CD4-positive, alpha-beta T cell treated with Interleukin-15 for 4 hours (primary cell): Measurements from ENCODE around the gene PODXL2.
"Not testable (repeated sequence)": the region's sequence is repeated elsewhere in the genome, so short reads cannot be mapped to it uniquely, and the experiment has no call there.

Experiments
- DNase-seq: peaks from one replicate; pipeline ENCODE4 v3.0.0-alpha.2; 2020; ENCODE audit warnings: low spot score

Gene PODXL2

DNA sequence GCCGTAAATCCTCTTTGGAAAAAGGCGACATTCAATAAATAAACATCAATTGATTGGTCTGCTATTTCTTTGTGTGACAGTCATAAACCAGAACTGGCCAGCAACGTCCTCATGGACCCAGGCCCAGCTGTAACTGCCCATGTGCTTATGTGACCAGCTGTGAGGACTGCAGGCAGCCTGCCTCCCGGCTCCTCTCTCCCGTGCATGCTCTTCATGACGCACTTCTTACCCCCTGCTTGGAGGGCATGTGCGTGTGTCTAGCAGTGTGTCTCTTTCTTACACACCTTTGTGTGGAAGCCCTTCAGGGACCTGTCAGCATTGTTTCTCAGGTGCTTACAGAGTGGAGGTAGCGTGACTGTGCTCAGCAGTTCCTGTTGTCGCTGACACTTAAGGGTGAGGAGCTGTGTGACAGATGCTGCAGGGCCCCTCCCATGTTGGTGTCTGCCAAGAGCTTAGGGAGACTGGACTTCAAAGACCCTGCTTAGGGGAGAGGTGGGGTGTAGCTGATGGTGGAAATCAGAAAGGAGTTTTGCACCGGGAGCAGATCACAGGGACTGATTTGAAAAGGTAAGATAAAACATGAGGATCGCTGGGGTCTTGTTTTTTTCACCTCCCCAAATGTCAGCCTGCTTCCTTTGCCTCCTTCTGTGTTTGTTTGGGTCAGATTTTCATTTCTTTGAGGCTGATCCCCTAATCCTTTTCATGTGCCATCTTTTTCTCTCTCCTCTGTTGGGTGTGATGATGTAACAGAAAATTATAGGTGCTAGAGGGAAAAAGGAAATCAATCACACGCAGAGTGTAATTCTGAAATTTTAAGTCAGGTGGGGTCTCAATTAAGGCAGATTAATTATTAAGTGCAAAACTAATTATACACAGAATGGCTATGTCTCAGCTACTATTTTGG is 2.1 kb downstream of the PODXL2 start:
- DNase-seq = no peak

DNA sequence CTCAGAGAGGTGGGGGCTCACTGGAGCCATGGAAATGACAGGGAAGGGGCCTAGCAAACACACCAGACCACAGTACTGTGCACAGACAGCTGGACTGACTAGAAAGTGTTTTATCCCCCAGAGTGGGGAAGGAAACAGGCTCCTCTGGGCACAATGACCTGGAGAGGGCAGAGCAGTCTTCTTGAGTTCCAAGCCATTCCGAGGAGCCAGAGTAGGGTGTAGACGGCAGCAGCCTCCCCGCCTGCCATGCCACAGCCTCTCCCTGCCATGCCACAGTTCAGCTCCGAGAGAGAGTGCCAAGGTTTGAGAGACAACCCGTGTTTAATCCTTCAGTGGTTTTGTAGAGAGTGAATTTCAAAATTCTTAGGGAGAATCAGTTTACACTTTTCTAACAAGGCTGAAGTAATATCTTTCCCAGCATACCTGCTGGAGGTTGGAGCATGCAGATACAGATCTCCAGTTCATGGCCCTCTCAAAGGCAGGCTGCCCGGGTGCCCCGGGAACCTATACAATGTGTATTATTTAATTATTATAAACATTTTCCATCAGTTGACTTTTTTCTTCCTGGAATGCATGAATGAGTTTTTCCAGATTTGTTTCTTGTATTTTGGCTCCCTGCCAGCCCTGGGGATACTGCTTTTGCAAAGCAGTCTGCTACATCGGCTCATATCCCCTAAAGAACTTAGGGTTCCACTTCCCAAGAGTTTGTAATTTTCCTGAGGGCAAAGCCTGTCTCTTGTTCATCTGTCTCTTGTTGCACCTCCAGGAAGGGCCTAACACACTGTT is 3.2 kb downstream of the PODXL2 start:
- DNase-seq = no peak

DNA sequence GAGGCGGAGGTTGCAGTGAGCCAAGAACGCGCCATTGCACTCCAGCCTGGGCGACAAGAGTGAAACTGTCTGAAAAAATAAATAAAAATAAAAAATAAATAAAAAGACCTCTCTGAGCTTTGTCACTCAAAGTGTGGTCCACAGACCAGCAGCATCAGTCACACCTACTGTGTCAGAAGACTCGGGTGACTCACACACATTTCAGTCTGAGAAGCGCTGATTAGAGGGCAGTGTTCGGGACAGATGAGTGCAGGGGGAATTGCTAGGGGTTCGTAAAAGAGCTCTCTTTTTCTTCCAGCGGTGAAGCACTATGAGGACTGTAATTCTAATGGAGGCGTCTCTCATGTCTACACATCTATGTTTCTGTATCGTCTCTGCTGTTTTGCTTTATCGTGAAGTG is 5.7 kb downstream of the PODXL2 start:
- no peak for DNase-seq

DNA sequence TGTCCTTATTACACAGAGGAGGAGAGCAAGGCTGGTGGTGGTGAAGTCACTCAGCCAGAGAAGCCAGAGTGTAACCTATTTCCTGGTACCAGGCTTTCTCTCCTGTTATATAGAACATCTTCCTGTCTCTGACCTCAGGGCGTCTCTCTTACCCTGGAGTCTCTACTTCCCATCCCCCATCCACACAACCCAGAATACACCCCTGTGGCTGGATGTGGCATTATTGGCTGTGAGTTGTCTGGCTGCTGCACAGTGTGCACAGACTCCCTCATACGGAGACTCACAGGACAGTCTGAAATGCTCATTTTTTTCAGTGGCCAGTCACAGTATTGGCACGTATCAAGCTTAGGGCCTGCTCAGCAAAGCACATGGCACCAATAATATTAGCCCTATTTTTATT is 8.6 kb downstream of the PODXL2 start:
- peak; percentile 33 for DNase-seq

DNA sequence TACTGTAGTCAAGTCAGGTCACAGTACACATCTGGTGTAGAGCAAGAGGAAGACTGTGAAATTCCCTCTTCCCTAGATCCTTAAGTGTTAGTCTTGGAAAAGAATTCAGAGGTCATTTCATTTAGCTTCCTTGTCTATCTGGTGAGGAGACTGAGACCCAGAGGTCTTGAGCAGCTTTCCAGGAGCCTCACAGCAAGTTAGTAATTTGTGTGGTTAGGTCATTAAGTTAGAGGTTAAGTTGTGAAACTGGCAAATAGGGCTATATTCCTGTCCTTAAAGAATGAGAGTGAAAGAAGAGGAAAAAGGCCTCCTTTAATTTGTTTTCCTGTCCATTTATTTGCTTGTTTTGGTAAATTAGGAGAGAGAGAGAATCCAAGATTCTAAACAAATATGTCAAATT is 9.0 kb downstream of the PODXL2 start:
- no peak for DNase-seq

DNA sequence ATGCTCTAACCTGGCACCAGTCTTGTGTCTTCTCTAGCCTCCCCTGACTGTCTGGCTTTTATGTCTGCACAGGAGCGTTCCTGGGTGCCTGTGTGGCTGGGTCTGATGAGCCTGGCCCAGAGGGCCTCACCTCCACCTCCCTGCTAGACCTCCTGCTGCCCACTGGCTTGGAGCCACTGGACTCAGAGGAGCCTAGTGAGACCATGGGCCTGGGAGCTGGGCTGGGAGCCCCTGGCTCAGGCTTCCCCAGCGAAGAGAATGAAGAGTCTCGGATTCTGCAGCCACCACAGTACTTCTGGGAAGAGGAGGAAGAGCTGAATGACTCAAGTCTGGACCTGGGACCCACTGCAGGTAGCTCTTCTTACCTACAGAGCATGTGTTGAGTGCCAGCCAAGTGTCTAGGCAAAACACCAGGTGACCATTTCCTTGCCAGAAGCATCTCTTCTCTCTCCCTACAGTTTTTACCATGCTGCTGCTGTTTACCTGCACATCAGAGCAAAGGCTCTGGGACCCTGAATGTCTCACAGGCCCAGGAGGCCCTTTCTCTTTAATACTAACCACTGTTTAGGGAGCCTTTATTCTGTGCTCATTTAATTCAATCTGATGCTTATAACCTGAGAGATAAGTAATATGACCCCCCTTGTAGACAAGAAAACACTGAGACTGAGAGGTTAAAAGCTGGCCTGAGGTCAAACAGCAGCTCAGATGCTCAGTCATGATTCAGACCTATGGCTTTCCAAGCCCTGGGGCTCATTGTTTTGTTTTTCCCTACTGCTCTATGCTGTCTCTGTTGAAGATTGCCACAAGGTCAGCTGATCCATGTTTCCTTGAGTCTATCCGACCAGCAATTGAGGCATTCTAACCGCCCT is 10.4 kb downstream of the PODXL2 start:
- DNase-seq = no peak

DNA sequence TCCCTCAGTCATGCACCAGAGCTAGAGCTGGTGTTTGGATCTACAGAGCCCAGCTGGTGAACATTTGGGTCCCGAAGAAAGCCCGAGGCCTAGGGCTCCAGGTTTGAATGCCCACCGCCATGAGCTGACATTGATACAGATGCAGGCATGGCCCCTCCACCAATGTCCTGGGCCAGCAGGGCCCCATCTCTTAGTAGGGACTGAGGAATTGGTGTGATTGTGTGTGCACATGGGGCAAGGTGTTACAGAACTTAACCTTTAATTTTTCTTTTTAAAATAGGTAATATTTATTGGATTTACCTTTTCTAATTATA is 11.0 kb downstream of the PODXL2 start:
- no peak for DNase-seq

DNA sequence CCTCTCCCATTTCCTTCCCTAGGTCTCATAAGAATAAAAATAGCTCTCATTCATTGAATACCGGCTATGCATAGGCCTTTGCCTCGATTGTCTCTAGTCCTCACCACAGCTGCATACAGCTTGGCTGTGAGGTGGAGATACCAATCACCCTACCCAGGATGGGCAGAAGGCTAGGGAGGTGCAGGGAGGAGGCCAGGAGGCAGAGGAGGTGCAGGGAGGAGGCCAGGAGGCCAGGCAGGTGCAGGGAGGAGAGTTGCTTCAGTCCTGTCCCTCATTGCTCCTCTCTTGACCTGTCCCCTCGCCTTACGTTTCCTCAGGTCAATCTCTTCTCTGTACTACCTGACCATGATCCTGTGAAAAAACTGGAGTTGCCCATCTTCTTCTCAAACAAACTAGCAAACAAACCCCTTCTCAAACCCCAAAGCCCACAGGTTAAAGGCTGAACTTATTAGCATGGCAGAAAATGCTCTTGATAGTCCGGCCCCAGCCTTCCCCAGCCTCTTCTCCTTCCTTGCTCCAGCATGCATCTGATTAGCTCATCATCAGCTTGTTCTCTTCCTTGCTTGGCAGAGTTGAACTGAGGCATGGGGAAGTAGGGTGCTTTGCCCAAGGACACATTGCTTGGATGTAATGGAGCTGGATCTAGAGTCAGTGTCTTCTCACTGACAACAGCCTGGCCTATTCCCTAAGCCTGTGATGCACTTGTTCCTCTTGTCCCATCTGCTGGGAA is 15.8 kb downstream of the PODXL2 start:
- no peak for DNase-seq

DNA sequence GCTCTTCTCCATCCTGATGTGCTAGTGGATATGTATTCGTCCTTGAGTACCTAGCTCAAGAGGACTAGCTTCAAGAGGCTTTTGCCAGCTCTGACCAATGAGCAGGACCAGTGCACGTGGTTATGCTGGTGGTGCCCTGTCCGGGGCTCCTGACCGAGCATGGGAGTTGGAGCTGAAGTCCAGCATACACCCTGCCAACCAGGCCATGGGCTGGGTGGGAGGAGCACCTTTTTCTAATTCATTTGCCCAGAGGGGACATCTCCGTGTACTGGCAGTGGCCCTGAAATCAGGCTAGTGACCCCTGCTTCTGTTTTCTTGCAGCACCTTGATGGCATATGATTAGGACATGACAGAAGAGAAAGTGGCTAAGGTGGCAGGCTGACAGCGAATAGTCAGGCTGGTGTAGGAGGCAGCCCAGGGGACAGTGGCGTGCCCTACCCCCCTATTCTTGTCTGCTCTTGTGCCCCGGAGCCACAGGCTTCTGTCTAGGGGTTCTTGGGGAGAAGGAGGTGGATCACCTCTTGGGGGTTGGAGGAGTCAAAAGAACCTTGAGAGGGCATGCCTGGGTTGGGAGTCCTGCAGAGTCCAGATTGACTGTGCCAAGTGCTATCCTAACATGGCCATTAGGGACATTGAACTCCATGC is 16.5 kb downstream of the PODXL2 start:
- no peak for DNase-seq

DNA sequence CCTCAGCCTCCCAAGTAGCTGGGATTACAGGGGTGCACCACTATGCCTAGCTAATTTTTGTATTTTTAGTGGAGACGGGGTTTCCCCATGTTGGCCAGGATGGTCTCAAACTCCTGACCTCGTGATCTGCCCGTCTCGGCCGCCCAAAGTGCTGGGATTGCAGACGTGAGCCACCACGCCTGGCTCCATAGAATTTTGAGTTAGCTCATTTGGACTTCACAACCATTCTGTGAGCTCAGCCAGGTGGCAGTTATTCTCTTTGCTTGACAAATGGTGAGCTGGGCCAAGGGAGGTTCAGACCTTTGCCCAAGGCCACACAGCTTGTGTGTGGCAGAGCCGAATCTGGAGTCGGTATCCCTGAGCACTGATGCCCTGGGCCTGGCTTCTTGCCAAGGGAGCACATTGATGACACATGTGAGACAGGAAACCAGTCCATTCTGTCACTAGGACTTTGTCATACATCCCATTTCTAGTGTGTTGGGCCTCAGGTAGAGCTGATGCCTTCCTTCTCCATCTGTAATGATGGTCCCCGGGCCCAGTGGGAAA is 17.6 kb downstream of the PODXL2 start:
- no peak for DNase-seq

DNA sequence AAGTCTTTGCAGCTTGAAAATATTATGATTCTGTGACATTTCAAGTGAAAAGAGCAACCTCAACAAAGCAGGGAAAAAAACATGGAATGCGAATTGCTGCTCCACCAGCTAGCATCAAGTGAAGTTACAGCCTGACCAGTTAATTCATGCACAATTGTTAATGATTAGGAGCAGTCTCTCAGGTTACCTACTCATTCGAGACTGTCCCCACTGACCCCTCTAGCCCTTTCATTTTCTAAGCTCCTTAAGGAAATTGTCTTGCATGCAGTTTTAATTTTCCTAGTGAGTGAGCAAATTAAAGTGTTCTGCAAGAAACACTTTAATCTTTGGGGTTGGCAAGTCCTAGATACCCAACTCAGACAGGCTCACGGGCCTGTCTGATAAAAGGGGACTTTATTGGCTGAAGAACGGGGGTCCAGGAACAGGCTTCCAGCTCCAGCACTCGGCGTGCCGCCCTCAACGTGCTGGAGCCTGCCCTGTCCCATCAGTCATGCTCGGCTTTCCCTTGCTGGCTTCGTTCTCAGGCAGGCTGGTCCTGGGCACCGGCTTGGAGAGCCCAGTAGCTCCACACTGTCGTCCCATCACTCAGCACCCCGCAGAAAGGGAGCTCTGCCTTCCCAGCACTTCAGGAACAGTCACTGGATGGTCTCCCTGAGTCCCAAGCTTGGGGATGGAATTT is 18.3 kb downstream of the PODXL2 start:
- no peak for DNase-seq

DNA sequence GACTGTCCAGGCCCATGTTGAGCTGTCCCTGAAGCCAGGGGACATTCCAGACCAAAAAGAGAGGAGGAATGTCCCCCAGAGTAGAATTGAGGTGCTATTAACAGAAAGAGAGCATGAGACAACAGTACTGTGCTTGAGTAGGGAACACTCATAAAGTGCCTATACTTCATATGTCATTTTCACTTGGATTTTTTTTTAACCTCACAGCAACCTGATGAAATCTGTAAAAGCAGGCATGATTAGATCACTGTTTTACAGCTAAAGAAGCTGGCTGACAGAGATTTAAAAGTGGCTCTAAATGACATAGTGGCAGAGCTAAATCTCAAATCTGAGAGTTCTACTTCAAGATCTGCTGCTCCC is 18.8 kb downstream of the PODXL2 start:
- no peak for DNase-seq

DNA sequence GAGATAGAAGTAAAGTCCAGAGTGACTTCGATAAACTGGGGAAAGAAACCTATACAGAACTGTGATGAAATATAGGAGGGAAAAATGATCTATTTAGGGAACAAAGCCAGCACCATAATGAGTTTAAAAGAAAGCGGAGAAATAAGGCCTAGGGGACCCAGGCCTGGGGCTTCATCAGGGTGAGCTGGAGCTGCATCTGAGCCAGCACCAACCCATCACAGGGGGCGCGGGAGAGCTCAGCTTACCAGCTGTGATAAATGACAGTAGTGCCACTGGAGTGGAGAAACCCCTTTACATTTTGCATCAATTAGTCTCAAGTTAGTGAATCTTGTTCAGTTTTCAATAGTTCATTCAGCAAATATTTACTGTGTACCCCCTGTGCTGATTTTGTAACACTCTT is 21.3 kb downstream of the PODXL2 start:
- no peak for DNase-seq

DNA sequence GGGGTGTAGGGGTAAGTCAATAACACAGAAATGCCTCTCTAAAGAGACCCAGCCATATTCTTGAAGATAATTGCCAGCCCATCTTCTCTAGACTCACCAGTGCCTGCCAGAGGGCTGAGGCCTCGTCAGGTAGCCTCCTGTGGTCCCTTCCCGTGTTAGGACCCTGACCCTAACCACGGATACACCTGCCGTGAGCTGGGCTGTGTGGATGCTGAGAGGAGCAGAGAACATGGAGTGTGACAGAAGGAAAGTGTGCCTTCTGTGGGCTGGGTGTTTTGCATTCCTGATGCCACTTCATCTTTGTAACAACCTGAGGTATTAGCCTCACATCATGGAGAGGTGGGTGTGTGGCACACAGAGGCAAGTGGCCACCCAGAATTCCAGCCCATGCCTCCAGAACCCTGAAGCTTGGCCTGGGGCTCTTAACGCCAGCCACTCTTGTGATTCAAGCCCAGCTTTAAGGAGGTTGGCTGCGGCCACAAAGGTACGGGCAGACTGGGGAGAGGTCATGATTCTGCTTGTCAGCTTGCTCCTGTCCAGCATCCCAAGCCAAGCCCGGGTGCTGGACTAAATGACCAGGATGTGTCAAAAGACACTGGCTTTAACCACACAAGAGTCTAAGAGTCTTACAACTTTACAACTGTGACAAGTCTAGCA is 22.7 kb downstream of the PODXL2 start:
- DNase-seq = no peak

DNA sequence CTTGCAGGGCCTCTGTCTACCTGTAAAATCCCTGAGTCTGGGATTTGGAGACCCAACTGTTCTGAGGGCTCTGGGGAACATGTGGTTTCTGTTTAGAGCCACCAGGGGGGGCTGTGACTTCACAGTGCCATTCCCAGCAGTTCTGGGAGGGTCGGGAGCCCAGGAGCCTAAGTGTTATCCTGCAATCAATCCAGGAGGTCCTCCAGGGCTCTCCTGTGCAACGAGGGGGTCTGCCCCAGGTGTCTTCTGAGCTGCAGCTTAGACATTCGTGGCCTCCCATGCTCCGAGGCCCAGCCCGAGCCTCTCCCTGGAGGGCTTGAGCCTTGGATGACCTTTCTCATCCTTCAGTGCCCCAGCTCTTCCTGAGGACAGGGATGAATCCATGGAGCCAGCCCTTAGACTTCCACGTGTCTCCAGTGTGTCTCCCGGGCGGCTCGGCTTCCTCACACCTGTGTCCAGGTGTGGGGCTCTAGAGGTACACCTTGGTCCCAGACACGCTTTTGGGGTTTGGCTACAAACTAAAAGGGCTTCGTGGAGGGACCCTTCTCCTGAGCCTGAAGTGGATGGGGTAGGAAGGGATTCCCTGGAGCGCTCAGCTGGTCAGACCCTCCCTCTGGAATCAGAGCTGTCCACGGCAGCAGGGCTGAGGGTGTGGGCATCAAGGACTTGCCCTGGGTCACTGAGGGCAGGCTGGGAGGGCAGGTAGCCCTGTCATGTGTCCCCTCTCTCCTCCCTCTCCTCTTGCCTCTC is 23.4 kb downstream of the PODXL2 start:
- peak; percentile 31 for DNase-seq

DNA sequence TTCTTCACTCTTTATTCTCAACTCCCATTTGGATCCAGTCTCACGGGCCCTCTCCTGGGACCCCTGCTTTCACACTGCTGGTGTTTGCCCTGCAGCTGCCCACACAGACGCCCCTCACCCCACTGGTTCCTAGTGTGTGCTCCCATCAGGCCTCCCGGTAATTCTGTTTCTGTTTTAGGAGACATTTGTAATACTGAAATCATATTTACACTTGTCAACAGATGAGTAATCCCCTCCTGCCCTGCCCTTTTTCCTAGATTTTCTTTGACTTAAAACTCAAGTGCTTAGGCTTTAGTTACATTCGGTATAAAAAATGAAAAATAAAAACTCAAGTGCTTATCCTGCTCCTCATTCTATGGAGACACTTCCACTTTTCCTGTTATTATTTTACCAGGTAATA is 25.4 kb downstream of the PODXL2 start:
- DNase-seq = no peak

DNA sequence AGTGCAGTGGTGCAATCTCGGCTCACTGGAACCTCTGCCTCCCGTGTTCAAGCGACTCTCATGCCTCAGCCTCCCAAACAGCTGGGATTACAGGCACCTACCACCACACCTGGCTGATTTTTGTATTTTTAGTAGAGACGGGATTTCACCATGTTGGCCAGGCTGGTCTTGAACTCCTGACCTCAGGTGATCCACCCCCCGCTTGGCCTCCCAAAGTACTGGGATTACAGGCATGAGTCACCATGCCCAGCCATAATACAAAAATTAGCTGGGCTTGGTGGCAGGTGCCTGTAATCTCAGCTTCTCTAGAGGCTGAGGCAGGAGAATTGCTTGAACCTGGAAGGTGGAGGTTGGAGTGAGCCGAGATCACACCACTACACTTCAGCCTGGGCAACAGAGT is 26.0 kb downstream of the PODXL2 start:
- DNase-seq = not testable (repeated sequence)

DNA sequence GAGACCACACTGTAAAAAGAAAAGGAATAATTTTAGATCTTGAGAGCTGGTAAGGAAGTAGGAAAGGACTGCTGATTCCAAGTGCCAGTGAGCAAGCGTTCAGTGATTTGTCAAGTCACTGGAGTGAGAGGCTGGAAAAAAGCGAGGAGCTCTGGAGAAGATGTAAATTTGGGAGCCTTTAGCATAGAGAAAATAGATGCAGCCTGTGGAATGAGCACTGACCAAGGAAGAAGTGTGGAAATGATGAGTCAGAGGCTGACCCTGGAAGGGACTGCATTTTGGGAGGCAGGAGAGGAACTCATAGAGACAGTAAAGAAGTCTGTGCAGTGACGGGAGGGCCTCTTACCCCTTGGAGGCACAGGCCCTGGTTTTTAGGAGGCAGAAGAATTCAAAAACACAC is 26.7 kb downstream of the PODXL2 start:
- no peak for DNase-seq

DNA sequence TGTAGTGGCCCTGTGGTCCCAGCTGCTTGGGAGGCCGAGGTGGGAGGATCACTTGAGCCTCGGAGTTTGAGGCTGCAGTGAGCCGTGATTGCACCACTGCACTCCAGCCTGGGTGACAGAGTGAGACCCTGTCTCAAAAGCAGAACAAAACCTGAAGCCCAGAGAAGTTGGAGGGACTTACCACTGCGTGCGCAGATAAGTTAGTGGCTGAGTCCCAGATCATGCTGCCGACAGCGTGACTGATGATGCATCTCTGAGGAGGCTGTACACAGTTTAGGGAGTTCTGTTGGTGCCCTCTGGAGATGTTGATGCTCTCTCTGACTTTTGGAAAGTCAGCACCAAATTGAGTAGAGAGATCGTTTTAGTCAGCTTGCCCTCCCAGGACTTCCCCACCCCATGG is 27.9 kb downstream of the PODXL2 start:
- no peak for DNase-seq
